ENCODE data around the gene PRM3.
"Not testable (repeated sequence)": the region's sequence is repeated elsewhere in the genome, so short reads cannot be mapped to it uniquely, and the experiment has no call there.

PRM3 gene

DNA sequence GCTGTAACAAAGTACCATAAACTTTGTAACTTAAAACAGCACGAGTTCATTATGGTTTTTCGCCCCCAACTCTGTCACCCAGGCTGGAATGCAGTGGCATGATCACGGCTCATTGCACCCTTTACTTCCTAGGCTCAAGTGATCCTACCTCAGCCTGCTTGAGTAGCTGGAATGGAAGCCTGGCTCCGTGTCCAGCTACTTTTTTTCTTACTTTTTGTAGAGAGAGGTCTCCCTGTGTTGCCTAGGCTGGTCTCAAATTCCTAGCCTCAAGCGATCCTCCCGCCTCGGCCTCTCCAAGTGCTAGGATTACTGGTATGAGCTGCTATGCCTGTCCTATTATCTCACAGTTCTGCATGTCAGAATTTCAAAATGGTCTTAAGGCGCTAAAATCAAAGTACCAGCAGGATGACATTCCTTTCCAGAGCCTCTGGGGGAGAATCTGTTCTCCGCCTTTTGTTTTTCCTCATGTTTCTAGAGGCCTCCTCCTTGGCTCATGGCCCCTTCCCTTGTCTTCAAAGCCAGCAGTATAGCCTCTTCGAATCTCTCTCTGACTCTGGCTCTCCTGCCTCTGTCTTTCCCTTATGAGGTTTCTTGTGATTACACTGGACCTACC lies 17.8 kb upstream of the PRM3 start:
- Histone ChIP-seq H3K27ac (ENCODE audit: low read length, poor library complexity, severe bottlenecking) (no peak overlapping the region), H2AK5ac (ENCODE audit: low read length, severe bottlenecking) (no peak overlapping the region), H3K4me2 (ENCODE audit: low read length, poor library complexity, severe bottlenecking) (no peak overlapping the region), H3K4ac (ENCODE audit: low read depth in 1 of 2, low read length in 2 of 2) (no peak overlapping the region), H3K18ac (ENCODE audit: low read depth in 1 of 2, low read length in 2 of 2) (no peak overlapping the region), H3K36me3 (ENCODE audit: control insufficient read depth in 1 of 2, insufficient read depth in 2 of 2, low read depth in 1 of 2, low read length in 2 of 2) (no peaks in the 10 kb centered on the region), H3K14ac (ENCODE audit: low read length in 2 of 2) (no peak overlapping the region), H3K27me3 (ENCODE audit: control insufficient read depth in 1 of 2, insufficient read depth in 1 of 2, low read length in 2 of 2) (peaks cover 0 to 34% of the 10 kb centered on the region in 2 experiments), H2AFZ (ENCODE audit: low read depth, low read length) (no peak overlapping the region), H3K9me3 (ENCODE audit: control insufficient read depth, low read length) (no peaks in the 10 kb centered on the region), H2BK120ac (ENCODE audit: low read depth, low read length) (no peak overlapping the region), H2BK12ac (ENCODE audit: low read length in 2 of 2) (no peak overlapping the region), H3K9ac (ENCODE audit: low read length) (no peak overlapping the region), H2BK15ac (ENCODE audit: low read depth, poor library complexity, severe bottlenecking) (no peak overlapping the region), H4K8ac (ENCODE audit: low read length) (no peak overlapping the region), H2BK5ac (ENCODE audit: low read depth, low read length, poor library complexity, severe bottlenecking) (no peak overlapping the region), H3K4me1 (ENCODE audit: control insufficient read depth, insufficient read depth, low read depth, low read length) (peaks cover 7% of the 10 kb centered on the region), H3K23ac (ENCODE audit: low read length in 2 of 2) (no peak overlapping the region), H3K79me1 (replicated peaks; ENCODE audit: low read length, poor library complexity, severe bottlenecking) (no peaks in the 10 kb centered on the region), H3K4me3 (ENCODE audit: insufficient read depth in 1 of 2, low read depth in 1 of 2, low read length in 2 of 2) (no peak overlapping the region), H4K91ac (ENCODE audit: low read length) (no peak overlapping the region)
- DNase-seq, result no peak
- 55% methylated on average over 10 of the region's 10 CpGs for WGBS

DNA sequence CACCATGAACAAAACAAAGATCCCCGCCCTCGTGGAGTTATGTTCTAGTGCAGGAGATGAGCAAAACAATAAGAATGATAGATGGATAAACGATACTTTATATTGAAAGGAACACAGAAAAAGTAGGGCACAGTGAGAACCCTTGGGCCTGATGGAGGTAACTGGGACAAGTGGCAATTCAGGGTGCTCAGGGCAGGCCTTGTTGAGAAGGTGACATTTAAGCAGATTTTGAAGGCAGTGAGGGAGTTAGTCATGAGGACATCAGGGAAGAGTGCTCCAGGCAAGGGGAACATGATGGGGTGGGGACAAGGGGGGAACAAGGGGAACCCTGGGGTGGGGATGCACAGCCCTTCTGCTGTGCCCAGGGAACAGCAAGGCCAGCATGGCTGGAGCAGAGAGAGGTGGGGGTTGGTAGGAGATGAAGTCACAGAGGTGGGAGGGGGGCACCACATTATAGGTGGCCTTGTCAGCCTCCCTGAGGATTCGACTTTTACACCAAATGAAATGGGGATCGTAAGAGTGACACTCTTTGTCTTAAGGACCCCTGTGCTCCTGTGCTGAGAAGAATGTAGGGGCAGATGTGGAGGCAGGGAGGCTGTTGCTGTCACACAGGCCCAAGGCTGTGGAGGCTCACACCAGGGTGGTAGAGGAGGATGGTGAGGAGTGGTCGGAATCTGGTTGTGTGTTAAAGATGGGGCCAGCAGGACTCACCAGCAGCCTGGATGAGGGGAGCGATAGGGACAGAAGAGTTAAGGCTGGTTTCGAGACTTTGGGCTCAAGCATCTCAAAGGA lies 16.9 kb upstream of the PRM3 start:
- Histone ChIP-seq H2BK12ac (ENCODE audit: low read length in 2 of 2) (no peak overlapping the region), H3K36me3 (ENCODE audit: control insufficient read depth in 1 of 2, insufficient read depth in 2 of 2, low read depth in 1 of 2, low read length in 2 of 2) (no peaks in the 10 kb centered on the region), H3K4me2 (ENCODE audit: low read length, poor library complexity, severe bottlenecking) (no peak overlapping the region)

DNA sequence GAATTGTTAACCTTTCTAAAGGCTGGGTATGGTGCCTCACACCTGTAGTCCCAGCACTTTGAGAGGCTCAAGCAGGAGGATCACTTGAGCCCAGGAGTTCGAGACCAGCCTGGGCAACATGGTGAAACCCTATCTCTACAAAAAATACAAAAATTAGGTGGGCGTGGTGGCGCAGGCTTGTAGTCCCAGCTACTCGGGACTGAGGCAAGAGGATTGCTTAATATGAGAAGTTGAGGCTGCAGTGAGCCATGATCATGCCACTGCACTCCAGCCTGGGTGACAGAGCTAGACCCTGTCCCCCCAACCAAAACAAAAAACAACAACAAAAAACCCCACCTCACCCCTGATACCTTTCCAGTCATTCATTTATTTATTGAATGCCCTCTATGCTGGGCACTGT lies 16.3 kb upstream of the PRM3 start:
- not testable (repeated sequence) for H4K8ac ChIP-seq (ENCODE audit: low read length); H3K79me1 ChIP-seq (replicated peaks; ENCODE audit: low read length, poor library complexity, severe bottlenecking); H3K14ac ChIP-seq (ENCODE audit: low read length in 2 of 2); H4K91ac ChIP-seq (ENCODE audit: low read length); H3K9me3 ChIP-seq (ENCODE audit: control insufficient read depth, low read length); H3K4me1 ChIP-seq (ENCODE audit: control insufficient read depth, insufficient read depth, low read depth, low read length); H3K36me3 ChIP-seq (ENCODE audit: control insufficient read depth in 1 of 2, insufficient read depth in 2 of 2, low read depth in 1 of 2, low read length in 2 of 2); H3K23ac ChIP-seq (ENCODE audit: low read length in 2 of 2); H2BK12ac ChIP-seq (ENCODE audit: low read length in 2 of 2); H3K4ac ChIP-seq (ENCODE audit: low read depth in 1 of 2, low read length in 2 of 2); H3K4me3 ChIP-seq (ENCODE audit: insufficient read depth in 1 of 2, low read depth in 1 of 2, low read length in 2 of 2); H3K18ac ChIP-seq (ENCODE audit: low read depth in 1 of 2, low read length in 2 of 2); H3K27ac ChIP-seq (ENCODE audit: low read length, poor library complexity, severe bottlenecking); H2BK15ac ChIP-seq (ENCODE audit: low read depth, poor library complexity, severe bottlenecking); H3K4me2 ChIP-seq (ENCODE audit: low read length, poor library complexity, severe bottlenecking); H3K9ac ChIP-seq (ENCODE audit: low read length); H2BK5ac ChIP-seq (ENCODE audit: low read depth, low read length, poor library complexity, severe bottlenecking); H2AK5ac ChIP-seq (ENCODE audit: low read length, severe bottlenecking); DNase-seq; H2BK120ac ChIP-seq (ENCODE audit: low read depth, low read length); H2AFZ ChIP-seq (ENCODE audit: low read depth, low read length)
- WGBS, result 69% methylated on average over 2 of the region's 4 CpGs
- H3K27me3 ChIP-seq (ENCODE audit: control insufficient read depth in 1 of 2, insufficient read depth in 1 of 2, low read length in 2 of 2), result peaks cover 0 to 48% of the 10 kb centered on the region in 2 experiments

More for the DNA sequence above, 16.9 kb upstream of the PRM3 start:
- Histone ChIP-seq H3K79me1 (replicated peaks; ENCODE audit: low read length, poor library complexity, severe bottlenecking) (no peaks in the 10 kb centered on the region), H3K9ac (ENCODE audit: low read length) (no peak overlapping the region), H3K27me3 (ENCODE audit: control insufficient read depth in 1 of 2, insufficient read depth in 1 of 2, low read length in 2 of 2) (peaks cover 0 to 43% of the 10 kb centered on the region in 2 experiments), H3K9me3 (ENCODE audit: control insufficient read depth, low read length) (no peaks in the 10 kb centered on the region), H2BK120ac (ENCODE audit: low read depth, low read length) (no peak overlapping the region), H3K4me1 (ENCODE audit: control insufficient read depth, insufficient read depth, low read depth, low read length) (peaks cover 4% of the 10 kb centered on the region), H2BK15ac (ENCODE audit: low read depth, poor library complexity, severe bottlenecking) (no peak overlapping the region), H3K4ac (ENCODE audit: low read depth in 1 of 2, low read length in 2 of 2) (no peak overlapping the region), H2AFZ (ENCODE audit: low read depth, low read length) (no peak overlapping the region), H3K18ac (ENCODE audit: low read depth in 1 of 2, low read length in 2 of 2) (no peak overlapping the region), H2AK5ac (ENCODE audit: low read length, severe bottlenecking) (no peak overlapping the region), H2BK5ac (ENCODE audit: low read depth, low read length, poor library complexity, severe bottlenecking) (no peak overlapping the region), H3K23ac (ENCODE audit: low read length in 2 of 2) (no peak overlapping the region), H3K27ac (ENCODE audit: low read length, poor library complexity, severe bottlenecking) (no peak overlapping the region), H4K8ac (ENCODE audit: low read length) (no peak overlapping the region), H3K4me3 (ENCODE audit: insufficient read depth in 1 of 2, low read depth in 1 of 2, low read length in 2 of 2) (no peak overlapping the region), H3K14ac (ENCODE audit: low read length in 2 of 2) (no peak overlapping the region), H4K91ac (ENCODE audit: low read length) (no peak overlapping the region)
- 93% methylated on average over 8 of the region's 8 CpGs for WGBS
- DNase-seq, result no peak

DNA sequence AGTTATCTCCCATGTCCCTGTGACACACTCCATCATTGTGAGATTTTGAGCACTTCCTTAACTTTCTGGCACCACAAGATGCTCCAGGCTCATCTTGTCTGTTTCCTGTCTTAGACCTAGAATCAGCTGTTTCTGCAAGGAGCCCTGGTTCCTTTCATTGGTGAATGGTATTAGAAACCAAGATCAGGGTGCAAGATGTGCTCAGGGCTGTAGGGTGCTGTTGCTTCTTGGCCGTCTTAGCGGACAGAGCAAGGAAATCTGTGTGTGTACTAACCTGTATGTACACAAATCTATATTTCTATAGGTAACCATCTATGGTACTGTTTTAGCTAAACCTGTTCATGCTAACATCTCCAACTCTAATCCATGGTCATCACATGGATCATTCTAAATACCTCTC lies 15.8 kb upstream of the PRM3 start:
- no peak overlapping the region for H3K14ac ChIP-seq (ENCODE audit: low read length in 2 of 2)
- H3K4ac ChIP-seq (ENCODE audit: low read depth in 1 of 2, low read length in 2 of 2), result no peak overlapping the region
- H3K36me3 ChIP-seq (ENCODE audit: control insufficient read depth in 1 of 2, insufficient read depth in 2 of 2, low read depth in 1 of 2, low read length in 2 of 2), result no peaks in the 10 kb centered on the region
- H3K4me3 ChIP-seq (ENCODE audit: insufficient read depth in 1 of 2, low read depth in 1 of 2, low read length in 2 of 2), result no peak overlapping the region
- peaks cover 0 to 50% of the 10 kb centered on the region in 2 experiments for H3K27me3 ChIP-seq (ENCODE audit: control insufficient read depth in 1 of 2, insufficient read depth in 1 of 2, low read length in 2 of 2)
- H2BK12ac ChIP-seq (ENCODE audit: low read length in 2 of 2), result no peak overlapping the region
- H3K4me2 ChIP-seq (ENCODE audit: low read length, poor library complexity, severe bottlenecking), result no peak overlapping the region
- no peaks in the 10 kb centered on the region for H3K9me3 ChIP-seq (ENCODE audit: control insufficient read depth, low read length)
- no peak overlapping the region for H2BK120ac ChIP-seq (ENCODE audit: low read depth, low read length)
- no peak overlapping the region for H3K9ac ChIP-seq (ENCODE audit: low read length)
- no peak overlapping the region for H3K18ac ChIP-seq (ENCODE audit: low read depth in 1 of 2, low read length in 2 of 2)
- H2BK5ac ChIP-seq (ENCODE audit: low read depth, low read length, poor library complexity, severe bottlenecking), result no peak overlapping the region
- H3K4me1 ChIP-seq (ENCODE audit: control insufficient read depth, insufficient read depth, low read depth, low read length), result peaks cover 4% of the 10 kb centered on the region
- no peak overlapping the region for H3K27ac ChIP-seq (ENCODE audit: low read length, poor library complexity, severe bottlenecking)
- no peak overlapping the region for H2BK15ac ChIP-seq (ENCODE audit: low read depth, poor library complexity, severe bottlenecking)
- WGBS, result no CpG with 5 or more reads among the region's 2 CpGs
- H4K8ac ChIP-seq (ENCODE audit: low read length), result no peak overlapping the region
- H3K23ac ChIP-seq (ENCODE audit: low read length in 2 of 2), result no peak overlapping the region
- no peak overlapping the region for H2AFZ ChIP-seq (ENCODE audit: low read depth, low read length)
- H3K79me1 ChIP-seq (replicated peaks; ENCODE audit: low read length, poor library complexity, severe bottlenecking), result no peaks in the 10 kb centered on the region
- no peak overlapping the region for H2AK5ac ChIP-seq (ENCODE audit: low read length, severe bottlenecking)
- H4K91ac ChIP-seq (ENCODE audit: low read length), result no peak overlapping the region
- DNase-seq, result no peak

Measured in mesenchymal stem cell (in vitro differentiated cells and primary cell).